Right atrium auricular region (tissue), 2 donors: ENCODE measurements around the gene SLC1A5. TPM values are rescaled to one million over a fixed set of nuclear protein-coding genes. Genes with fewer than 3 reads are reported as not detected.
"Not testable (repeated sequence)": the region's sequence is repeated elsewhere in the genome, so short reads cannot be mapped to it uniquely, and the experiment has no call there.

Experiments used
- DNase-seq: peaks from one replicate; pipeline ENCODE4 v3.0.0-alpha.2; 2019; ENCODE audit warnings: low spot score
- H3K27ac ChIP-seq, 2 donors: fragments of 200-600 bp; sonication (generic); 1 replicate in 1 of 2; 2 replicates in 1 of 2; pipeline ENCODE4 v1.5.1; 2016 to 2019
- H3K27me3 ChIP-seq, 2 donors: fragments of 200-600 bp; sonication (generic); one replicate each; pipeline versions ENCODE4 v1.5.1 to v1.6.0; 2017 to 2019
- H3K36me3 ChIP-seq: fragments of 200-600 bp; sonication (generic); one replicate; pipeline ENCODE4 v1.5.1; 2016
- H3K4me1 ChIP-seq, 2 donors: fragments of 200-600 bp; sonication (generic); one replicate each; pipeline versions ENCODE4 v1.5.1 to v1.6.0; 2017 to 2019
- H3K4me3 ChIP-seq, 2 donors: fragments of 200-600 bp; sonication (generic); 1 replicate in 1 of 2; 2 replicates in 1 of 2; pipeline ENCODE4 v1.5.1; 2017 to 2019; ENCODE audit warnings: mild to moderate bottlenecking in 1 of 2, moderate library complexity in 1 of 2
- H3K9me3 ChIP-seq, 2 donors: fragments of 200-600 bp; sonication (generic); one replicate each; pipeline ENCODE4 v1.5.1; 2019
- CTCF ChIP-seq, 2 donors: fragments of 200-600 bp; sonication (generic); IDR thresholded peaks; one replicate each; pipeline ENCODE4 v1.5.1; 2019; ENCODE audit warnings: antibody characterized with exemption in 2 of 2
- total RNA-seq, 2 donors: library from RNA; depleted of rRNA; stranded (reverse); fragments of >200 nt; gene quantifications; one replicate each; pipeline ENCODE4 v1.1.0, GENCODE V29; 2016

The SLC1A5 gene
- total RNA-seq, 2 donors from 2014 or later: 21.2 to 42.6 TPM

GRCh38 chr19:46776927-46777911 is 11.2 kb downstream of the SLC1A5 start:
- Histone ChIP-seq H3K4me1 (no peaks in the 10 kb centered on the region), H3K27ac (no peak overlapping the region), H3K4me3 (no peak overlapping the region), H3K9me3 (no peaks in the 10 kb centered on the region), H3K27me3 (no peaks in the 10 kb centered on the region), H3K36me3 (peaks cover 69% of the 10 kb centered on the region)
- TF ChIP-seq CTCF (IDR thresholded peaks at IDR 0.05): no peak
- DNase-seq: no peak

GRCh38 chr19:46775642-46776258 is 12.6 kb downstream of the SLC1A5 start:
- no peak for TF ChIP-seq CTCF (IDR thresholded peaks at IDR 0.05)
- Histone ChIP-seq H3K4me1 (no peaks in the 10 kb centered on the region), H3K9me3 (no peaks in the 10 kb centered on the region), H3K4me3 (no peak overlapping the region), H3K27ac (no peak overlapping the region), H3K36me3 (peaks cover 56% of the 10 kb centered on the region), H3K27me3 (no peaks in the 10 kb centered on the region)
- no peak for DNase-seq

GRCh38 chr19:46773018-46773399 is 15.4 kb downstream of the SLC1A5 start:
- no peak for DNase-seq
- Histone ChIP-seq H3K4me3 (no peak overlapping the region), H3K9me3 (no peaks in the 10 kb centered on the region), H3K4me1 (peaks cover 0 to 5% of the 10 kb centered on the region in 2 donors), H3K27me3 (no peaks in the 10 kb centered on the region), H3K36me3 (peaks cover 35% of the 10 kb centered on the region), H3K27ac (no peak overlapping the region)
- TF ChIP-seq CTCF (IDR thresholded peaks at IDR 0.05): no peak

GRCh38 chr19:46772170-46773017 is 16.0 kb downstream of the SLC1A5 start:
- H3K4me1 ChIP-seq: peaks cover 0 to 5% of the 10 kb centered on the region in 2 donors
- no peaks in the 10 kb centered on the region for H3K27me3 ChIP-seq
- DNase-seq: no peak
- no peaks in the 10 kb centered on the region for H3K9me3 ChIP-seq
- H3K36me3 ChIP-seq: peaks cover 30% of the 10 kb centered on the region
- TF ChIP-seq CTCF (IDR thresholded peaks at IDR 0.05): no peak
- H3K4me3 ChIP-seq: no peak overlapping the region
- no peak overlapping the region for H3K27ac ChIP-seq

GRCh38 chr19:46768746-46769145 is 19.6 kb downstream of the SLC1A5 start:
- H3K27me3 ChIP-seq, H3K4me1 ChIP-seq, H3K9me3 ChIP-seq, H3K36me3 ChIP-seq, DNase-seq, H3K4me3 ChIP-seq: not testable (repeated sequence)
- H3K27ac ChIP-seq: peak overlapping the region; percentile 62 to 74
